ENCODE results near the gene HARS1.
"Not testable (repeated sequence)": the region's sequence is repeated elsewhere in the genome, so short reads cannot be mapped to it uniquely, and the experiment has no call there.

The HARS1 gene

GRCh38 chr5:140660371-140660770 is 30.8 kb downstream of the HARS1 start:
- not testable (repeated sequence) for H3K4me1 ChIP-seq (ENCODE audit: control insufficient read depth, insufficient read depth, low read length); H3K9me3 ChIP-seq (ENCODE audit: control insufficient read depth, low read length); H3K27ac ChIP-seq (ENCODE audit: insufficient read depth, low read depth, low read length, poor library complexity, severe bottlenecking); H3K4me3 ChIP-seq (ENCODE audit: insufficient read depth, low read depth, low read length); H3K27me3 ChIP-seq (ENCODE audit: control insufficient read depth, insufficient read depth, low read length, poor library complexity, severe bottlenecking)
- H3K36me3 ChIP-seq (ENCODE audit: control insufficient read depth, insufficient read depth, low read length), result peaks cover 57% of the 10 kb centered on the region
- 88 to 90% methylated on average over 6 of the region's 6 CpGs for WGBS, 2 experiments

- no peak overlapping the region for H3K4me3 ChIP-seq (ENCODE audit: insufficient read depth, low read depth, low read length)
- no peaks in the 10 kb centered on the region for H3K4me1 ChIP-seq (ENCODE audit: control insufficient read depth, insufficient read depth, low read length)
- 96 to 97% methylated on average over 17 of the region's 17 CpGs for WGBS, 2 experiments
- H3K9me3 ChIP-seq (ENCODE audit: control insufficient read depth, low read length), result no peaks in the 10 kb centered on the region
- no peak overlapping the region for H3K27ac ChIP-seq (ENCODE audit: insufficient read depth, low read depth, low read length, poor library complexity, severe bottlenecking)
- H3K27me3 ChIP-seq (ENCODE audit: control insufficient read depth, insufficient read depth, low read length, poor library complexity, severe bottlenecking), result no peaks in the 10 kb centered on the region
- H3K36me3 ChIP-seq (ENCODE audit: control insufficient read depth, insufficient read depth, low read length), result peaks cover 72% of the 10 kb centered on the region
Observed at GRCh38 chr5:140658870-140659269, 32.3 kb downstream of the HARS1 start.

DNA sequence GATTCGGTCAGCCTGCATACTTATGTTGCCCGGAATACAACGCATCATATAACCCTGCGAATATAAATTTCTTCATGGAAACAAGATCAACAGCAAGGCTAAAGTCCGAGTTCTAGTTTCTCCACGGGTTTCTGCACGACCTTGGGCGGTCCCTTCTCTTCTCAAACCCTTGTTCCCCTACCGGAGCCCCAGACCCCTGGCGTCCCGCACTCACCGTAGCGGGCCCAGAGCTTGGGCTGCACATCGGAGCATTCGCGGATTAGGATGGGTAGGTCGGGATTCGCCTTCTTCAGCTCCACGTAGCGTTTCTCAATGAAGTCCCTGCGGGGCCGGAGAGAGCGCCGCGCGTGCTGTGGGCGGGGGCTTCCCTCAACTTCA is 44.1 kb downstream of the HARS1 start:
- Histone ChIP-seq H3K27me3 (ENCODE audit: control insufficient read depth, insufficient read depth, low read length, poor library complexity, severe bottlenecking) (no peaks in the 10 kb centered on the region), H3K4me3 (ENCODE audit: insufficient read depth, low read depth, low read length) (peak overlapping the region; percentile 98), H3K4me1 (ENCODE audit: control insufficient read depth, insufficient read depth, low read length) (no peaks in the 10 kb centered on the region), H3K36me3 (ENCODE audit: control insufficient read depth, insufficient read depth, low read length) (peaks cover 22% of the 10 kb centered on the region), H3K9me3 (ENCODE audit: control insufficient read depth, low read length) (no peaks in the 10 kb centered on the region), H3K27ac (ENCODE audit: insufficient read depth, low read depth, low read length, poor library complexity, severe bottlenecking) (peak overlapping the region; percentile 13)
- 3 to 4% methylated on average over 27 of the region's 27 CpGs for WGBS, 2 experiments

- Histone ChIP-seq H3K4me3 (ENCODE audit: insufficient read depth, low read depth, low read length) (no peak overlapping the region), H3K27me3 (ENCODE audit: control insufficient read depth, insufficient read depth, low read length, poor library complexity, severe bottlenecking) (no peaks in the 10 kb centered on the region), H3K4me1 (ENCODE audit: control insufficient read depth, insufficient read depth, low read length) (no peaks in the 10 kb centered on the region), H3K9me3 (ENCODE audit: control insufficient read depth, low read length) (no peaks in the 10 kb centered on the region), H3K27ac (ENCODE audit: insufficient read depth, low read depth, low read length, poor library complexity, severe bottlenecking) (no peak overlapping the region), H3K36me3 (ENCODE audit: control insufficient read depth, insufficient read depth, low read length) (peaks cover 17% of the 10 kb centered on the region)
- 92 to 93% methylated on average over 3 of the region's 3 CpGs for WGBS, 2 experiments
Observed at GRCh38 chr5:140642718-140643117, 48.5 kb downstream of the HARS1 start.

- peaks cover 17% of the 10 kb centered on the region for H3K36me3 ChIP-seq (ENCODE audit: control insufficient read depth, insufficient read depth, low read length)
- no peaks in the 10 kb centered on the region for H3K27me3 ChIP-seq (ENCODE audit: control insufficient read depth, insufficient read depth, low read length, poor library complexity, severe bottlenecking)
- H3K27ac ChIP-seq (ENCODE audit: insufficient read depth, low read depth, low read length, poor library complexity, severe bottlenecking), result no peak overlapping the region
- no peaks in the 10 kb centered on the region for H3K4me1 ChIP-seq (ENCODE audit: control insufficient read depth, insufficient read depth, low read length)
- no peak overlapping the region for H3K4me3 ChIP-seq (ENCODE audit: insufficient read depth, low read depth, low read length)
- no peaks in the 10 kb centered on the region for H3K9me3 ChIP-seq (ENCODE audit: control insufficient read depth, low read length)
- 94% methylated on average over 8 of the region's 8 CpGs for WGBS, 2 experiments
Observed at GRCh38 chr5:140641716-140642115, 49.5 kb downstream of the HARS1 start.

DNA sequence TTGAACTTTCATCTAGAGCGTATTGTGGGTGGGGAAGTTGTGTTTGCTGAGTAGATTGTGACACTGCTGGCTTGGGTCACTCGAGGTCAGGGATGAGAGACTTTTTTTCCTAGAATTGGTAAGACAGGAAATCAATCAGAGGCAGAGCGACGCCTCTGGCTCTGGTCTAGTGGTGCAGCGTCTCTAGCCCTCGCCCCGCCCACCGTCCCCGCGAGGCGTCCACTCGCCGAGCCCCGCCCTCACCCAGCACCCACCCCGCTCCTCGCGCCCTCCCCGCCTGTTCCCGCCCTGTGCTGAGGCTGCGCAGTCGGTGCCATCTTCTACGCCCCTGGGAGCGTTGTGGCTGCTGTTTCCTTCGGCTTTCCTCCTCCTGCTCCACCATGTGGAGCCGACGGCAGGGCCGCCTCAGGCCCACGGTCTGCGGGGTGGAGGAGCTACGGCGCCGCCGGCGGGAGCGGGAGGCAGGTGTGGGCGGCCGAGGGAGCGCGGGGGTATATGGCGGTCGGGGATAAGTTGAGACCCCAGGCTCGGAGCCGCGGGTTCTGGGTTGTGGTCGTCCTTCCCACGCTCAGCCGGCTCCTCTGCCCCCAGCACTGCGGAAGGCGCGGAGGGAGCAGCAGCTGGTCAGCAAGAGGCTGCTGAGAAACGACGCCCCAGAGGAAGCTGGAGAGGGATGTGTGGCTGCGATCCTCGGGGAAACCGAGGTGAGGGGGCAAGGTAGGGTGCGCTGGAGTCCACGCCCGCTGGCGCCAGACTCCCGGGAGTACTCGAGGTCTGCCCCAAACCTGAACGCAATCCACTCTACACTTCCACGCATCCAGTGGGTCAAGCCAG is 51.8 kb downstream of the HARS1 start, which contains the start of gene TMCO6:
TSS of gene TMCO6 (plus strand) at position 304 of the 834 bp plus-strand sequence. CDS start at position 381, 77 bp downstream.
- Histone ChIP-seq H3K9me3 (ENCODE audit: control insufficient read depth, low read length) (no peaks in the 10 kb centered on the region), H3K4me1 (ENCODE audit: control insufficient read depth, insufficient read depth, low read length) (no peaks in the 10 kb centered on the region), H3K36me3 (ENCODE audit: control insufficient read depth, insufficient read depth, low read length) (peaks cover 9% of the 10 kb centered on the region), H3K4me3 (ENCODE audit: insufficient read depth, low read depth, low read length) (peak within 1 kb of the TSS; percentile 66), H3K27me3 (ENCODE audit: control insufficient read depth, insufficient read depth, low read length, poor library complexity, severe bottlenecking) (peaks cover under 1% of the 10 kb centered on the region), H3K27ac (ENCODE audit: insufficient read depth, low read depth, low read length, poor library complexity, severe bottlenecking) (no peak within 1 kb of the TSS)
- 1% methylated on average over 63 of the region's 63 CpGs for WGBS, 2 experiments

- WGBS, 2 experiments, result 70 to 77% methylated on average over 9 of the region's 9 CpGs
- H3K36me3 ChIP-seq (ENCODE audit: control insufficient read depth, insufficient read depth, low read length); H3K4me1 ChIP-seq (ENCODE audit: control insufficient read depth, insufficient read depth, low read length); H3K27ac ChIP-seq (ENCODE audit: insufficient read depth, low read depth, low read length, poor library complexity, severe bottlenecking); H3K9me3 ChIP-seq (ENCODE audit: control insufficient read depth, low read length); H3K4me3 ChIP-seq (ENCODE audit: insufficient read depth, low read depth, low read length); H3K27me3 ChIP-seq (ENCODE audit: control insufficient read depth, insufficient read depth, low read length, poor library complexity, severe bottlenecking): not testable (repeated sequence)
Observed at GRCh38 chr5:140638898-140639147, 52.3 kb downstream of the HARS1 start.

GRCh38 chr5:140637371-140638100 is 53.6 kb downstream of the HARS1 start:
- Histone ChIP-seq H3K27me3 (ENCODE audit: control insufficient read depth, insufficient read depth, low read length, poor library complexity, severe bottlenecking) (peaks cover 18% of the 10 kb centered on the region), H3K36me3 (ENCODE audit: control insufficient read depth, insufficient read depth, low read length) (peaks cover 9% of the 10 kb centered on the region), H3K4me3 (ENCODE audit: insufficient read depth, low read depth, low read length) (no peak overlapping the region), H3K27ac (ENCODE audit: insufficient read depth, low read depth, low read length, poor library complexity, severe bottlenecking) (no peak overlapping the region), H3K4me1 (ENCODE audit: control insufficient read depth, insufficient read depth, low read length) (no peaks in the 10 kb centered on the region), H3K9me3 (ENCODE audit: control insufficient read depth, low read length) (no peaks in the 10 kb centered on the region)
- WGBS, 2 experiments, result 89 to 92% methylated on average over 10 of the region's 10 CpGs

DNA sequence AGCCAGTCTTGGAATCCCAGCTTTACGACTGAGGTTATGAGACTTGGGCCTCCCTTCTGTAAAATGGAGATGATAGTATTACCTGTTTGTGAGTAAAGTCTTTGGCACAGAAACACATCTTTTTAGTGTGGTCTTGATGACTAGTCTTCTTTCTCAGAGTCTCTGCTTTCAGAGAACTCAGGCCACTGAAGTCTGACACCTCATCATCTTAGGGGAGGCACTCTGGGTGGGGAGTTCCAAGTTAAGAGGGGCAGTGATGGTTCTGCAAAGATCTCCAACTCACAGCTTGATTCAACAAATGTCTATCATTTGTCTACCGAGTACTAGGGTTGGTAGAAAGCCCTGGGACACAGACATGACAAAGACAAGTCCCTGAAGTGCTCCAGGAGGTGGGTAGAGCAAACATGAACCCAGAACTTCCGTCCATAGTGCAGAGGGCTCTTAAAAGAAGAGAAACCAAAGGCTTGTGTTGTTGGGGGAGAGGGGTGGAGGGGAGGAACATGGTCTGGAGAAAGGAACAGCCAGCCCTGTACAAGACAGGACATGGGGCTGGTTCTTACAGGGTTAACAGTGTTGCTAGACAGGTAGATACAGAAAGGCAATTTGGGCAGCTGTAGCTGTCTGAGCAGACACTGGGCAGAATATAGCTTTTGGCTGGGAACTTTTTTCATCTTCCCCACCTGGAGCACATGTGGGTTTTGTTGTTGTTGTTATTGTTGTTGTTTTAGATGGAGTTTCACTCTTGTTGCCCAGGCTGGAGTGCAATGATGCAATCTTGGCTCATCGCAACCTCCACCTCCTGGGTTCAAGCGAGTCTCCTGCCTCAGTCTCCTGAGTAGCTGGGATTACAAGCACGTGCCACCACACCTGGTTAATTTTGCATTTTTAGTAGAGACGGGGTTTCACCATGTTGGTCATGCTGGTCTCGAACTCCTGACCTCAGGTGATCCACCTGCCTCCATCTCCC is 55.6 kb downstream of the HARS1 start:
- Histone ChIP-seq H3K9me3 (ENCODE audit: control insufficient read depth, low read length) (no peaks in the 10 kb centered on the region), H3K36me3 (ENCODE audit: control insufficient read depth, insufficient read depth, low read length) (no peaks in the 10 kb centered on the region), H3K4me3 (ENCODE audit: insufficient read depth, low read depth, low read length) (no peak overlapping the region), H3K27ac (ENCODE audit: insufficient read depth, low read depth, low read length, poor library complexity, severe bottlenecking) (no peak overlapping the region), H3K4me1 (ENCODE audit: control insufficient read depth, insufficient read depth, low read length) (no peaks in the 10 kb centered on the region), H3K27me3 (ENCODE audit: control insufficient read depth, insufficient read depth, low read length, poor library complexity, severe bottlenecking) (peaks cover 38% of the 10 kb centered on the region)
- 91 to 92% methylated on average over 8 of the region's 8 CpGs for WGBS, 2 experiments

- 60 to 63% methylated on average over 2 of the region's 3 CpGs for WGBS, 2 experiments
Observed at GRCh38 chr5:140634103-140634502, 57.1 kb downstream of the HARS1 start.

More at GRCh38 chr5:140634103-140634502, 57.1 kb downstream of the HARS1 start:
- H3K4me3 ChIP-seq (ENCODE audit: insufficient read depth, low read depth, low read length), result no peak overlapping the region
- no peak overlapping the region for H3K27ac ChIP-seq (ENCODE audit: insufficient read depth, low read depth, low read length, poor library complexity, severe bottlenecking)
- peaks cover 45% of the 10 kb centered on the region for H3K27me3 ChIP-seq (ENCODE audit: control insufficient read depth, insufficient read depth, low read length, poor library complexity, severe bottlenecking)
- no peaks in the 10 kb centered on the region for H3K36me3 ChIP-seq (ENCODE audit: control insufficient read depth, insufficient read depth, low read length)
- no peaks in the 10 kb centered on the region for H3K9me3 ChIP-seq (ENCODE audit: control insufficient read depth, low read length)
- H3K4me1 ChIP-seq (ENCODE audit: control insufficient read depth, insufficient read depth, low read length), result no peaks in the 10 kb centered on the region

All from ectodermal cell (in vitro differentiated cells).